Measurements from ENCODE around the gene ARMC8.

The ARMC8 gene

GRCh38 chr3:138219255-138219654 is 32.2 kb downstream of the ARMC8 start:
- no peak for TF ChIP-seq TAF1 (IDR thresholded peaks at IDR 0.05; ENCODE audit: borderline replicate concordance, insufficient read depth, low read length)
- no peak for TF ChIP-seq SIN3A (IDR thresholded peaks at IDR 0.05; ENCODE audit: borderline replicate concordance, insufficient read depth, low read length)
- TF ChIP-seq POLR2AphosphoS5 (IDR thresholded peaks at IDR 0.05; ENCODE audit: low read depth, low read length), result no peak
- TF ChIP-seq REST (IDR thresholded peaks at IDR 0.05; ENCODE audit: insufficient read depth in 1 of 2, low read depth in 2 of 2, low read length in 2 of 2), result no peak

GRCh38 chr3:138220242-138220641 is 33.1 kb downstream of the ARMC8 start:
- TF ChIP-seq REST (IDR thresholded peaks at IDR 0.05; ENCODE audit: insufficient read depth in 1 of 2, low read depth in 2 of 2, low read length in 2 of 2) (no peak), FOXP2 (optimal IDR thresholded peaks at IDR 0.05; ENCODE audit: borderline replicate concordance, extremely low read depth, extremely low read length, insufficient read depth) (no peak)

GRCh38 chr3:138220788-138221187 is 33.7 kb downstream of the ARMC8 start:
- TF ChIP-seq TAF1 (IDR thresholded peaks at IDR 0.05; ENCODE audit: borderline replicate concordance, insufficient read depth, low read length) (no peak), SIN3A (IDR thresholded peaks at IDR 0.05; ENCODE audit: borderline replicate concordance, insufficient read depth, low read length) (no peak), REST (IDR thresholded peaks at IDR 0.05; ENCODE audit: insufficient read depth in 1 of 2, low read depth in 2 of 2, low read length in 2 of 2) (no peak), POLR2AphosphoS5 (IDR thresholded peaks at IDR 0.05; ENCODE audit: low read depth, low read length) (no peak), FOXP2 (optimal IDR thresholded peaks at IDR 0.05; ENCODE audit: borderline replicate concordance, extremely low read depth, extremely low read length, insufficient read depth) (no peak)

- TF ChIP-seq REST (IDR thresholded peaks at IDR 0.05; ENCODE audit: insufficient read depth in 1 of 2, low read depth in 2 of 2, low read length in 2 of 2) (no peak), POLR2AphosphoS5 (IDR thresholded peaks at IDR 0.05; ENCODE audit: low read depth, low read length) (no peak), TAF1 (IDR thresholded peaks at IDR 0.05; ENCODE audit: borderline replicate concordance, insufficient read depth, low read length) (no peak), SIN3A (IDR thresholded peaks at IDR 0.05; ENCODE audit: borderline replicate concordance, insufficient read depth, low read length) (no peak), FOXP2 (optimal IDR thresholded peaks at IDR 0.05; ENCODE audit: borderline replicate concordance, extremely low read depth, extremely low read length, insufficient read depth) (no peak)
Observed at GRCh38 chr3:138222131-138222941, 35.2 kb downstream of the ARMC8 start.

GRCh38 chr3:138222942-138223287 is 35.8 kb downstream of the ARMC8 start:
- TF ChIP-seq POLR2AphosphoS5 (IDR thresholded peaks at IDR 0.05; ENCODE audit: low read depth, low read length), result no peak
- TF ChIP-seq REST (IDR thresholded peaks at IDR 0.05; ENCODE audit: insufficient read depth in 1 of 2, low read depth in 2 of 2, low read length in 2 of 2), result no peak
- no peak for TF ChIP-seq SIN3A (IDR thresholded peaks at IDR 0.05; ENCODE audit: borderline replicate concordance, insufficient read depth, low read length)
- TF ChIP-seq FOXP2 (optimal IDR thresholded peaks at IDR 0.05; ENCODE audit: borderline replicate concordance, extremely low read depth, extremely low read length, insufficient read depth), result no peak
- TF ChIP-seq TAF1 (IDR thresholded peaks at IDR 0.05; ENCODE audit: borderline replicate concordance, insufficient read depth, low read length), result no peak

Measured in PFSK-1 (cell line).